Osteoblast (primary cell): ENCODE results near the gene ANKEF1. TPM values are rescaled to one million over a fixed set of nuclear protein-coding genes. Genes with fewer than 3 reads are reported as not detected.
"Not testable (repeated sequence)": the region's sequence is repeated elsewhere in the genome, so short reads cannot be mapped to it uniquely, and the experiment has no call there.

Experiments
- DNase-seq: peaks from one replicate; pipeline ENCODE4 v3.0.0; 2011; ENCODE audit warnings: low spot score, mixed read lengths; ENCODE audit not compliant: insufficient read length; ENCODE audit errors: missing footprints
- H2AFZ ChIP-seq: 2 replicates; pipeline ENCODE4 v1.6.0; 2011; ENCODE audit warnings: mild to moderate bottlenecking, low read length
- H3K27ac ChIP-seq: 2 replicates; pipeline ENCODE4 v1.5.1; 2011; ENCODE audit warnings: mild to moderate bottlenecking, low read depth, low read length, moderate library complexity
- H3K27me3 ChIP-seq: 2 replicates; pipeline ENCODE4 v1.6.0; 2012; ENCODE audit warnings: mild to moderate bottlenecking, control low read depth, inconsistent platforms, low read length, moderate library complexity; ENCODE audit not compliant: insufficient read depth
- H3K36me3 ChIP-seq: 2 replicates; pipeline ENCODE4 v1.5.1; 2011; ENCODE audit warnings: mild to moderate bottlenecking, low read length, control low read depth, moderate library complexity; ENCODE audit not compliant: insufficient read depth
- H3K4me1 ChIP-seq: 2 replicates; pipeline ENCODE4 v1.5.1; 2011; ENCODE audit warnings: mild to moderate bottlenecking, low read length, control low read depth, moderate library complexity; ENCODE audit not compliant: insufficient read depth
- H3K4me2 ChIP-seq: 2 replicates; pipeline ENCODE4 v1.6.0; 2011; ENCODE audit warnings: mild to moderate bottlenecking, low read length; ENCODE audit not compliant: insufficient read depth
- H3K4me3 ChIP-seq: fragments of 200-600 bp; sonication (generic); 3 replicates; pipeline ENCODE4 v1.5.1; 2012; ENCODE audit warnings: mild to moderate bottlenecking, low read length, inconsistent platforms; ENCODE audit not compliant: insufficient read depth
- H3K79me2 ChIP-seq: 2 replicates; pipeline ENCODE4 v1.6.0; 2012; ENCODE audit warnings: mild to moderate bottlenecking, low read length, control low read depth, inconsistent platforms; ENCODE audit not compliant: insufficient read depth
- H3K9me3 ChIP-seq: 2 replicates; pipeline ENCODE4 v1.5.1; 2011; ENCODE audit warnings: low read depth, low read length, control low read depth
- H4K20me1 ChIP-seq: 2 replicates; pipeline ENCODE4 v1.6.0; 2012; ENCODE audit warnings: mild to moderate bottlenecking, low read length, control low read depth; ENCODE audit not compliant: insufficient read depth
- total RNA-seq: library from RNA; depleted of rRNA; stranded (reverse); fragments of >200 nt; gene quantifications from 2 replicates; pipeline ENCODE4 v1.2.3, GENCODE V29; 2012
- TF ChIP-seq, protein P1 (sequence below): IDR thresholded peaks from 2 replicates; pipeline ENCODE4 v1.5.1; 2011; ENCODE audit warnings: mild to moderate bottlenecking, low read depth, low read length, moderate library complexity; ENCODE audit errors: extremely low read depth

Gene ANKEF1
- total RNA-seq, 1 donor: 2.5 TPM

DNA sequence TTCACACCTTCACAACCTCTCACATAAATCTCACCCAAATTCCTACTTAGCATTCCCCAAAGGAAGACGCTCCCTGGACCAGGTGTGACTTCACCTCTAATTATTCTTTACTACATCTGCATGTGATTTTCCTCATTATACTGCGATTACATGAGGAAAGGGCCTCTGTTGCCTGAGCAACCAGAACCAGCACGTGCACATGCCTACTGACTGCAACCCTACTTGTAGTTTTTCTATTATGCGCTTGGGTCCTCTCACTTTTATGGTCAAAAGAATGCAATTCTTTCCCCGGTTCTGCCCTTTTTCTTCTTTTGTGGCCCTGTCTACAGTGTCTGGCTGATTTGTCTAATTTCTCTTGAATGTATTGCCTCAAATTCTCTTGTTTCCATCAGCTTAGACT lies 20.4 kb upstream of the ANKEF1 start:
- TF ChIP-seq, protein P1, sequence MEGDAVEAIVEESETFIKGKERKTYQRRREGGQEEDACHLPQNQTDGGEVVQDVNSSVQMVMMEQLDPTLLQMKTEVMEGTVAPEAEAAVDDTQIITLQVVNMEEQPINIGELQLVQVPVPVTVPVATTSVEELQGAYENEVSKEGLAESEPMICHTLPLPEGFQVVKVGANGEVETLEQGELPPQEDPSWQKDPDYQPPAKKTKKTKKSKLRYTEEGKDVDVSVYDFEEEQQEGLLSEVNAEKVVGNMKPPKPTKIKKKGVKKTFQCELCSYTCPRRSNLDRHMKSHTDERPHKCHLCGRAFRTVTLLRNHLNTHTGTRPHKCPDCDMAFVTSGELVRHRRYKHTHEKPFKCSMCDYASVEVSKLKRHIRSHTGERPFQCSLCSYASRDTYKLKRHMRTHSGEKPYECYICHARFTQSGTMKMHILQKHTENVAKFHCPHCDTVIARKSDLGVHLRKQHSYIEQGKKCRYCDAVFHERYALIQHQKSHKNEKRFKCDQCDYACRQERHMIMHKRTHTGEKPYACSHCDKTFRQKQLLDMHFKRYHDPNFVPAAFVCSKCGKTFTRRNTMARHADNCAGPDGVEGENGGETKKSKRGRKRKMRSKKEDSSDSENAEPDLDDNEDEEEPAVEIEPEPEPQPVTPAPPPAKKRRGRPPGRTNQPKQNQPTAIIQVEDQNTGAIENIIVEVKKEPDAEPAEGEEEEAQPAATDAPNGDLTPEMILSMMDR: no peak
- DNase-seq: no peak

DNA sequence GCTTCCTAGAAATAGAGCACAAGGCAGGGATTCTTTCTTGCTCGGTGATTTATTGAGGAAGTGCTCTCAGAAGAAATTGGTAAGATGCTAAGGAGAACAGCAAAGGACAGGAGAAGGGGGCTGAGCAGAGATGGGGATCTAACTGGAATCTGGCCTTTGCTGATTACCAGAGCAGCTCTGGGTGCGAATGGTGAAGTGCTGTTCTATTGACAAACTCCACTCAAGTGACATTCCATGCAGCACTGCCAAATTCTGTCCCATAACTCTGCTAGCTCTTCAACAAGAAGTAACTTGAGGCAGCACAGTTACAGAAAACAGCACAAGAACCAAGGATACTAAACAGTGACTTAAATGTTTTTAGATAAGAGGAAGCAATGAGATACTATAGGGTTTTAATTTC lies 13.8 kb upstream of the ANKEF1 start:
- Histone ChIP-seq H3K79me2 (no peaks in the 10 kb centered on the region), H3K36me3 (no peaks in the 10 kb centered on the region), H3K27me3 (no peaks in the 10 kb centered on the region), H3K4me1 (no peaks in the 10 kb centered on the region), H3K9me3 (no peaks in the 10 kb centered on the region), H4K20me1 (no peaks in the 10 kb centered on the region), H3K4me3 (no peak overlapping the region), H3K27ac (no peak overlapping the region), H3K4me2 (no peak overlapping the region), H2AFZ (no peak overlapping the region)
- TF ChIP-seq, protein P1: no peak
- DNase-seq: no peak

More for the DNA sequence above, 20.4 kb upstream of the ANKEF1 start:
- no peaks in the 10 kb centered on the region for H3K36me3 ChIP-seq
- no peaks in the 10 kb centered on the region for H3K79me2 ChIP-seq
- H4K20me1 ChIP-seq: no peaks in the 10 kb centered on the region
- no peaks in the 10 kb centered on the region for H3K4me1 ChIP-seq
- H3K27ac ChIP-seq: no peak overlapping the region
- no peak overlapping the region for H2AFZ ChIP-seq
- H3K4me2 ChIP-seq: no peak overlapping the region
- no peaks in the 10 kb centered on the region for H3K27me3 ChIP-seq
- no peaks in the 10 kb centered on the region for H3K9me3 ChIP-seq
- H3K4me3 ChIP-seq: no peak overlapping the region

DNA sequence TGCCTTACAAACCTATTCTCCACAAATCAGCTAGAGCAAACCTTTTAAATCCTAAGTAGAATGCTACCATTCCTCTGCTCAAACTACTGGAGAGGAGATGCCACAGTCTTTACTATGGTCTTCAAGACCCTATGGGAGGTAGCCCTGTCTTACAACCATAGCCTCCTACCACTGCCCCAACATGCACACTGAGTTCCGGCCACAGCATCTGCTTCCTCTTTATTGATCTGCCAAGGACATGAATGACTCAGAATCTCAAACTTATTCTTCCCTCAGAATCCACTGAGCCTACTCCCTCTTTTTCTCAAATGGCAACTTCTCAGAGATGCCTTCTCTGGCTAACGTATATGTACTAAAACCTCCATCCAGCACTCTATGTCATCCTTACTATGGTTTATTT lies 12.2 kb upstream of the ANKEF1 start:
- Histone ChIP-seq H3K9me3 (no peaks in the 10 kb centered on the region), H3K4me1 (no peaks in the 10 kb centered on the region), H3K4me3 (no peak overlapping the region), H2AFZ (no peak overlapping the region), H3K36me3 (no peaks in the 10 kb centered on the region), H3K27me3 (no peaks in the 10 kb centered on the region), H3K27ac (no peak overlapping the region), H3K4me2 (no peak overlapping the region), H3K79me2 (no peaks in the 10 kb centered on the region), H4K20me1 (no peaks in the 10 kb centered on the region)
- DNase-seq: no peak
- TF ChIP-seq, protein P1: no peak

DNA sequence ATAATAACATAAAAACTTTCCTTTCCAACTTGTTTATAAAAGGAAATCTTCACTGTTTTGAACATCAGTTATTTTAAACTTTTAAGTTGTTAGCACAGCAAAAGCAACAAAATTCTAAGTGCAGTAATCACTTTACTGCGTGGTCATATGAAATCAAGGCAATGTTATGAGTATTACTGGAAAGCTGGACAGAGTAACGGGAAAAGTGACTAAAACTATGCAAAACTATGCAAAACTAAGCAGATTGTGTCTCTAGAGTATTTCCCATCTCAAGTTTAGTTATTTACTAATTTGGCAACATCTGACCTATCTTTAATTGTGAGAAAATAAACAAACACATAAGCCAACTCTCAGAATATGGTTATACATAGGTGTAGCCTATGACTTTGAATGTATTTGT lies 10.9 kb upstream of the ANKEF1 start:
- no peaks in the 10 kb centered on the region for H3K79me2 ChIP-seq
- no peak overlapping the region for H2AFZ ChIP-seq
- H3K36me3 ChIP-seq: no peaks in the 10 kb centered on the region
- H3K27ac ChIP-seq: no peak overlapping the region
- H3K4me3 ChIP-seq: no peak overlapping the region
- no peaks in the 10 kb centered on the region for H3K4me1 ChIP-seq
- no peak overlapping the region for H3K4me2 ChIP-seq
- H3K27me3 ChIP-seq: no peaks in the 10 kb centered on the region
- TF ChIP-seq, protein P1: no peak
- DNase-seq: no peak
- no peaks in the 10 kb centered on the region for H4K20me1 ChIP-seq
- no peaks in the 10 kb centered on the region for H3K9me3 ChIP-seq

DNA sequence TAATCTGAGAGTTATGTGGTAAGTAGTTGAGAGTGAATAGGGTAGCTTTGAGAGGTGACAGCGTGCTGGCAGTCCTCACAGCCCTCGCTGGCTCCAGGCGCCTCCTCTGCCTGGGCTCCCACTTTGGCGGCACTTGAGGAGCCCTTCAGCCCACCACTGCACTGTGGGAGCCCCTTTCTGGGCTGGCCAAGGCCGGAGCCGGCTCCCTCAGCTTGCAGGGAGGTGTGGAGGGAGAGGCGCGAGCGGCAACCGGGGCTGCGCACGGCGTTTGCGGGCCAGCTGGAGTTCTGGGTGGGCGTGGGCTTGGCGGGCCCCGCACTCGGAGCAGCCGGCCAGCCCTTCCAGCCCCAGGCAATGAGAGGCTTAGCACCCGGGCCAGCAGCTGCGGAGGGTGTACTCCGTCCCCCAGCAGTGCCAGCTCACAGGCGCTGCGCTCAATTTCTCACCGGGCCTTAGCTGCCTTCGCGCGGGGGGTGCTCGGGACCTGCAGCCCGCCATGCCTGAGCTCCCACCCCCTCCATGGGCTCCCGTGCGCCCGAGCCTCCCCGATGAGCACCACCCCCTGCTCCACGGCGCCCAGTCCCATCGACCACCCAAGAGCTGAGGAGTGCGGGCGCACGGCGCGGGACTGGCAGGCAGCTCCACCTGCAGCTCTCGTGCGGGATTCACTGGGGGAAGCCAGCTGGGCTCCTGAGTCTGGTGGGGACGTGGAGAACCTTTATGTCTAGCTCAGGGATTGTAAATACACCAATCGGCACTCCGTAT lies 3.2 kb upstream of the ANKEF1 start:
- not testable (repeated sequence) for H3K36me3 ChIP-seq, DNase-seq, H3K4me3 ChIP-seq, H3K4me2 ChIP-seq, H2AFZ ChIP-seq, H3K9me3 ChIP-seq, H3K79me2 ChIP-seq, H3K27ac ChIP-seq, H3K4me1 ChIP-seq, H4K20me1 ChIP-seq
- H3K27me3 ChIP-seq: peaks cover 10% of the 10 kb centered on the region

DNA sequence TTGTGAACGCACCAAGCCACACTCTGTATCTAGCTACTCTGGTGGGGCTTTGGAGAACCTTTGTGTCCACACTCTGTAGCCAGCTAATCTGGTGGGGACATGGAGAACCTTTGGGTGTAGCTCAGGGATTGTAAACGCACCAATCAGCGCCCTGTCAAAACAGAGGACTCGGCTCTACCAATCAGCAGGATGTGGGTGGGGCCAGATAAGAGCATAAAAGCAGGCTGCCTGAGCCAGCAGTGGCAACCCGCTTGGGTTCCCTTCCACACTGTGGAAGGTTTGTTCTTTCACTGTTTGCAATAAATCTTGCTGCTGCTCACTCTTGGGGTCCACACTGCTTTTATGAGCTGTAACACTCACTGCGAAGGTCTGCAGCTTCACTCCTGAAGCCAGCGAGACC lies 2.5 kb upstream of the ANKEF1 start:
- H2AFZ ChIP-seq, H4K20me1 ChIP-seq, H3K4me3 ChIP-seq, H3K79me2 ChIP-seq, H3K4me2 ChIP-seq, H3K27ac ChIP-seq, H3K9me3 ChIP-seq, H3K36me3 ChIP-seq, DNase-seq, H3K4me1 ChIP-seq: not testable (repeated sequence)
- peaks cover 10% of the 10 kb centered on the region for H3K27me3 ChIP-seq
